H1 (cell line): Measurements from ENCODE around the gene MRPL55. TPM values are rescaled to one million over a fixed set of nuclear protein-coding genes. Genes with fewer than 3 reads are reported as not detected.

Experiments used
- CTCF ChIA-PET: fragments of 300-600 bp; sonication (Branson Sonifier 250); formaldehyde crosslinking; loops from one replicate; lab custom pipeline; 2021; ENCODE audit not compliant: partially characterized antibody; lab: Charles Lee
- POLR2A ChIA-PET: fragments of 300-600 bp; sonication (Branson Sonifier 250); formaldehyde crosslinking; loops from one replicate; lab custom pipeline; 2021; ENCODE audit warnings: inconsistent platforms; ENCODE audit not compliant: partially characterized antibody; lab: Charles Lee
- DNase-seq, 2 experiments: peaks; one replicate each; pipeline versions ENCODE4 v3.0.0 to v3.0.0-alpha.2; 2010 to 2022; ENCODE audit warnings: low spot score in 2 of 2, low read depth in 1 of 2, mixed read lengths in 1 of 2
- FAIRE-seq: peaks from 2 replicates; lab custom pipeline; 2011; peaks lifted over from hg19 to GRCh38; lab: Jason Lieb, UNC
- H2AFZ ChIP-seq: 2 replicates; pipeline ENCODE4 v1.8.1; 2012; ENCODE audit warnings: low read length, inconsistent platforms
- H2AK5ac ChIP-seq: 2 replicates; pipeline ENCODE4 v1.6.1; 2013; ENCODE audit warnings: low read depth, low read length
- H2BK120ac ChIP-seq: replicated peaks from 2 replicates; pipeline ENCODE3; 2013; ENCODE audit warnings: low read depth, low read length, inconsistent platforms
- H2BK12ac ChIP-seq: 2 replicates; pipeline ENCODE4 v1.6.1; 2013; ENCODE audit warnings: low read depth, low read length
- H2BK15ac ChIP-seq: 2 replicates; pipeline ENCODE4 v1.6.1; 2013; ENCODE audit warnings: low read length
- H2BK20ac ChIP-seq: 2 replicates; pipeline ENCODE4 v1.6.1; 2013; ENCODE audit warnings: low read length
- H2BK5ac ChIP-seq: 2 replicates; pipeline ENCODE4 v1.6.1; 2013; ENCODE audit warnings: low read depth, low read length
- H3K14ac ChIP-seq: 2 replicates; pipeline ENCODE4 v1.6.1; 2013; ENCODE audit warnings: inconsistent platforms; ENCODE audit not compliant: insufficient read length
- H3K18ac ChIP-seq: 2 replicates; pipeline ENCODE4 v1.6.1; 2013; ENCODE audit warnings: low read length; ENCODE audit errors: extremely low read depth
- H3K23ac ChIP-seq: 2 replicates; pipeline ENCODE4 v1.6.1; 2013; ENCODE audit warnings: inconsistent platforms; ENCODE audit not compliant: insufficient read length
- H3K23me2 ChIP-seq: 2 replicates; pipeline ENCODE4 v1.6.1; 2013; ENCODE audit warnings: low read depth, low read length
- H3K27ac ChIP-seq: 2 replicates; pipeline ENCODE4 v1.6.1; 2011; ENCODE audit warnings: low read depth, low read length, inconsistent platforms
- H3K27me3 ChIP-seq, 4 experiments: replicated peaks in 1 of 4; 1 replicate in 1 of 4; 2 replicates in 3 of 4; pipeline versions ENCODE4 v1.6.1 to v1.8.1; 2011 to 2013; ENCODE audit warnings: low read length in 3 of 4, mild to moderate bottlenecking in 3 of 4, inconsistent platforms in 2 of 4, mixed read lengths in 2 of 4, moderate library complexity in 1 of 4; ENCODE audit not compliant: control insufficient read depth in 3 of 4, insufficient read depth in 3 of 4; ENCODE audit errors: extremely low read depth in 1 of 4
- H3K36me3 ChIP-seq, 4 experiments: 2 replicates each; pipeline versions ENCODE4 v1.6.1 to v1.8.1; 2011 to 2013; ENCODE audit warnings: mild to moderate bottlenecking in 4 of 4, low read length in 3 of 4, moderate library complexity in 2 of 4, control low read depth in 1 of 4, inconsistent platforms in 1 of 4; ENCODE audit not compliant: insufficient read depth in 4 of 4, control insufficient read depth in 2 of 4
- H3K4ac ChIP-seq: replicated peaks from 2 replicates; pipeline ENCODE3; 2013; ENCODE audit warnings: low read length, low read depth, mixed read lengths, inconsistent platforms; ENCODE audit not compliant: insufficient read length
- H3K4me1 ChIP-seq, 4 experiments: replicated peaks in 1 of 4; 1 replicate in 1 of 4; 2 replicates in 3 of 4; pipeline versions ENCODE4 v1.6.1 to v1.8.1; 2011 to 2013; ENCODE audit warnings: low read length in 3 of 4, inconsistent platforms in 2 of 4, mixed read lengths in 1 of 4; ENCODE audit not compliant: insufficient read depth in 4 of 4, control insufficient read depth in 3 of 4
- H3K4me2 ChIP-seq, 2 experiments: 2 replicates each; pipeline versions ENCODE4 v1.6.1 to v1.8.1; 2011 to 2013; ENCODE audit warnings: low read depth in 2 of 2, low read length in 2 of 2, control low read depth in 1 of 2, inconsistent platforms in 1 of 2, mild to moderate bottlenecking in 1 of 2; ENCODE audit not compliant: insufficient read depth in 1 of 2
- H3K4me3 ChIP-seq, 4 experiments: fragments of 200-600, 300-600 bp in 1 of 4; sonication (generic), shearing (Covaris generic), sonication (Bioruptor Twin) in 1 of 4; 2 replicates each; pipeline versions ENCODE4 v1.5.1 to v1.8.1; 2011 to 2016; ENCODE audit warnings: low read length in 4 of 4, low read depth in 3 of 4, control low read depth in 2 of 4, inconsistent platforms in 2 of 4, mild to moderate bottlenecking in 2 of 4, mixed read lengths in 1 of 4, moderate library complexity in 1 of 4; ENCODE audit not compliant: insufficient read depth in 2 of 4; ENCODE audit errors: extremely low read depth in 1 of 4
- H3K56ac ChIP-seq: replicated peaks from 2 replicates; pipeline ENCODE3; 2013; ENCODE audit warnings: low read depth, mild to moderate bottlenecking, mixed read lengths, low read length, inconsistent platforms; ENCODE audit not compliant: insufficient read length
- H3K79me1 ChIP-seq: 2 replicates; pipeline ENCODE4 v1.6.1; 2013; ENCODE audit warnings: low read depth, low read length, control low read depth
- H3K79me2 ChIP-seq, 2 experiments: 2 replicates each; pipeline versions ENCODE4 v1.6.1 to v1.8.1; 2012 to 2013; ENCODE audit warnings: low read length in 2 of 2, mild to moderate bottlenecking in 2 of 2, inconsistent platforms in 1 of 2; ENCODE audit not compliant: insufficient read depth in 2 of 2, control insufficient read depth in 1 of 2
- H3K9ac ChIP-seq, 4 experiments: replicated peaks in 1 of 4; 1 replicate in 1 of 4; 2 replicates in 3 of 4; pipeline versions ENCODE4 v1.6.1 to v1.8.1; 2011 to 2013; ENCODE audit warnings: low read depth in 3 of 4, low read length in 3 of 4, control low read depth in 2 of 4, mild to moderate bottlenecking in 2 of 4, moderate library complexity in 2 of 4, inconsistent platforms in 1 of 4; ENCODE audit errors: extremely low read depth in 1 of 4
- H3K9me3 ChIP-seq, 2 experiments: 2 replicates each; pipeline versions ENCODE4 v1.6.1 to v1.8.1; 2012 to 2013; ENCODE audit warnings: mild to moderate bottlenecking in 2 of 2, moderate library complexity in 2 of 2, control low read depth in 1 of 2, inconsistent platforms in 1 of 2, low read depth in 1 of 2, low read length in 1 of 2, mixed read lengths in 1 of 2; ENCODE audit not compliant: insufficient read depth in 2 of 2
- H4K20me1 ChIP-seq, 2 experiments: replicated peaks in 1 of 2; 2 replicates each; pipeline versions ENCODE3 to v1.8.1; 2011 to 2013; ENCODE audit warnings: inconsistent platforms in 2 of 2, low read length in 2 of 2, mild to moderate bottlenecking in 1 of 2; ENCODE audit not compliant: insufficient read depth in 2 of 2, control insufficient read depth in 1 of 2
- H4K5ac ChIP-seq: 2 replicates; pipeline ENCODE4 v1.6.1; 2013; ENCODE audit warnings: low read length, low read depth, mixed read lengths, inconsistent platforms; ENCODE audit not compliant: insufficient read length
- H4K8ac ChIP-seq: 2 replicates; pipeline ENCODE4 v1.8.0; 2013; ENCODE audit warnings: mild to moderate bottlenecking, moderate library complexity, low read length, inconsistent platforms; ENCODE audit not compliant: insufficient read depth; ENCODE audit errors: extremely low read depth
- H4K91ac ChIP-seq: replicated peaks from 2 replicates; pipeline ENCODE3; 2013; ENCODE audit warnings: low read length, mixed read lengths, inconsistent platforms; ENCODE audit not compliant: insufficient read length
- EGR1 ChIP-seq: IDR thresholded peaks from 2 replicates; pipeline ENCODE4 v1.6.1; 2011; ENCODE audit warnings: low read depth, low read length, borderline replicate concordance
- EZH2 ChIP-seq: fragments of 200-600 bp; sonication (generic); IDR thresholded peaks from 2 replicates; pipeline ENCODE4 v1.7.1; 2012; ENCODE audit warnings: low read depth, mild to moderate bottlenecking, moderate library complexity, low read length, inconsistent platforms; ENCODE audit not compliant: severe bottlenecking
- POLR2A ChIP-seq, 2 experiments: IDR thresholded peaks; 1 replicate in 1 of 2; 2 replicates in 1 of 2; pipeline ENCODE4 v1.6.1; 2011; ENCODE audit warnings: low read depth in 2 of 2, low read length in 2 of 2, mild to moderate bottlenecking in 2 of 2; ENCODE audit errors: control extremely low read depth in 1 of 2
- SIX5 ChIP-seq: IDR thresholded peaks from 2 replicates; pipeline ENCODE4 v1.6.1; 2011; ENCODE audit warnings: mild to moderate bottlenecking, low read depth, low read length
- TAF7 ChIP-seq: optimal IDR thresholded peaks from 2 replicates; pipeline ENCODE3; 2011; ENCODE audit warnings: low read depth, mild to moderate bottlenecking, inconsistent platforms, low read length, moderate library complexity, borderline replicate concordance
- WGBS, 2 experiments: shearing (Covaris generic) in 1 of 2; methylation state at CpG; one replicate each; pipeline versions ENCODE4 v1.1.6 to v1.1.7; 2013 to 2015; ENCODE audit warnings: low lambda C conversion rate in 2 of 2, mixed read lengths in 2 of 2, inconsistent platforms in 1 of 2, low coverage in 1 of 2, missing lambda C conversion rate in 1 of 2; ENCODE audit not compliant: insufficient replicate concordance in 2 of 2, insufficient coverage in 1 of 2, insufficient read length in 1 of 2; ENCODE audit errors: extremely low coverage in 1 of 2, missing lambda C conversion rate in 1 of 2; 5-methylcytosine and 5-hydroxymethylcytosine counted together
- polyA plus RNA-seq, 7 experiments: library from polyadenylated mRNA; depleted of rRNA in 3 of 7; stranded (reverse) in 5 of 7; unstranded in 2 of 7; fragments of >200 nt in 5 of 7; fragments of 200-250 nt in 2 of 7; gene quantifications; 1 replicate in 5 of 7; 2 replicates in 1 of 7; 4 replicates in 1 of 7; pipeline versions ENCODE4 v1.2.1 to v1.2.3, GENCODE V29; 2011 to 2013; ENCODE audit warnings: missing spikeins in 2 of 7, mixed read lengths in 2 of 7
- total RNA-seq: library from RNA; stranded (reverse); fragmentation: NEBNext Ultra II Directional; extraction: Animal tissue kit (Norgen Biotek cat#: 25700); gene quantifications from 2 replicates; pipeline ENCODE4 v1.2.1, GENCODE V29; 2021

Gene MRPL55
- total and polyA plus RNA-seq, 2 of the 8 experiments (the other 6 are each of a cell fraction or from before 2014, with no cell fraction given) = 59.0 to 244 TPM

DNA sequence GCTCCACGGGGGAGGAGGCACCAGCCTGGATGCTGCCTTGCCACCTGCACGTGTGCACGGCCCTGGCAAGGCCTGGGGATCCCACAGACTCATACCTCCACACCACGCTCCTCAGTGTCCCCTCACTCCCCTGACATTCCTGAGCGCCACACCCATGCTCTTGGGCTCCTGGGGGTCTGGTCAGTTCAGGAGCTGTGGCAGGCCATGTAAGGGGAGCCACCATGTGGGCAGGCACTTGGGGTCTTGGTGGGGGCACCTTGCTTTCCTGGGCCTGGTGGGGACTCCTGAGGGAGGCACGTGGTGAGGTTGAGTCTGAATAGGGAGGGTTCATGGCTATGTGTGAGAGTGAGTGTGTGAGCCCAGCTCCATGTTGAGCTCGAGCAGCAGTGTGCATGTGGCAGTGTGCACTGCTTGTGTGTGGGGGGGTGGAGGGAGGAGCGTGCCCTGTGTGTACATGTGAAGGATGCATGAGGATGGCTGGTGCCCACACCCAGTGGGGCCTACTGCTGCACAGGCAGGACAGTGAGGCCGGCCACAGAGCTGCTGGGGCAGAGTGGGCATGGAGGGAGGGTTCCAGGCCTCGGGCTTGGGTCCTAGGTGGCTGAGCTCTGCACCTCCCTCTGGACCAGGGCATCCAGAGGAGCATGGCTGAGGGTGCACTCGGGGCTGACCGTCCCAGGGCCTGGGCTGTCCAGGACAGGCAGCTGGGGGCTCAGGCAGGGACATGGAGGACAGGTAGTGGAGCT is 42.3 kb upstream of the MRPL55 start:
- H2BK5ac ChIP-seq = no peak overlapping the region
- peaks cover 1 to 10% of the 10 kb centered on the region in 2 experiments for H4K20me1 ChIP-seq
- no peak for TF ChIP-seq SIX5
- TF ChIP-seq EZH2 = no peak
- TF ChIP-seq TAF7 = no peak
- no peak for TF ChIP-seq POLR2A (IDR thresholded peaks at IDR 0.05; ENCODE audit: control extremely low read depth in 1 of 2, low read depth in 2 of 2, low read length in 2 of 2)
- TF ChIP-seq EGR1 = no peak
- TF ChIP-seq, all 59 proteins: peak for 0
- 0 out of 2 replicates have a peak overlapping the region, but pooled peaks have one; percentile 40 for H2AK5ac ChIP-seq
- peaks cover 2% of the 10 kb centered on the region for H3K79me1 ChIP-seq
- DNase-seq (no peak), FAIRE-seq (no peak)
- no peak overlapping the region for H2BK120ac ChIP-seq
- H4K5ac ChIP-seq = no peak overlapping the region
- H3K4me2 ChIP-seq = no peak overlapping the region
- H3K23ac ChIP-seq = no peak overlapping the region
- no peak overlapping the region for H3K9ac ChIP-seq
- ChIA-PET POLR2A (interaction anchor here (0.6 to 5.5 kb wide), 5 partner anchors 11 to 69 kb away, joined by 3 to 44 read pairs (median 3); partner anchors contain the start of genes ARF1, GUK1 and IBA57), CTCF (interaction anchor here (0.8 to 2.8 kb wide), 9 partner anchors 9 to 153 kb away, joined by 3 to 10 read pairs (median 4); partner anchors contain the start of genes GUK1 and IBA57)
- H4K8ac ChIP-seq = no peak overlapping the region
- no peaks in the 10 kb centered on the region; the same call in 1 of the 2 replicates for H3K23me2 ChIP-seq
- peaks cover 0 to 10% (median 4%) of the 10 kb centered on the region in 4 experiments; a peak in 1 of 7 replicates for H3K4me1 ChIP-seq
- no peak overlapping the region for H3K56ac ChIP-seq
- H3K9me3 ChIP-seq = no peaks in the 10 kb centered on the region
- no peak overlapping the region for H2BK20ac ChIP-seq
- no peaks in the 10 kb centered on the region for H3K79me2 ChIP-seq
- WGBS, 2 experiments = 84% methylated on average over 12 of the region's 12 CpGs; no CpG with 5 or more reads in 1 of the 2 experiments
- H3K14ac ChIP-seq = no peak overlapping the region
- H3K4me3 ChIP-seq = no peak overlapping the region
- H3K18ac ChIP-seq = no peak overlapping the region
- no peak overlapping the region for H3K27ac ChIP-seq
- peak overlapping the region; percentile 60; the same call in 1 of the 2 replicates for H2BK12ac ChIP-seq
- peak overlapping the region; percentile 30 for H4K91ac ChIP-seq
- H3K27me3 ChIP-seq = 0 out of 7 replicates have a peak, but pooled peaks cover 0 to 5% (median 0%) of the 10 kb centered on the region in 4 experiments
- H3K4ac ChIP-seq = no peak overlapping the region
- no peaks in the 10 kb centered on the region for H3K36me3 ChIP-seq
- H2AFZ ChIP-seq = no peak overlapping the region
- 0 out of 2 replicates have a peak overlapping the region, but pooled peaks have one; percentile 29 for H2BK15ac ChIP-seq
